Measurements from ENCODE around the gene SURF1. TPM values are rescaled to one million over a fixed set of nuclear protein-coding genes. Genes with fewer than 3 reads are reported as not detected.

Gene SURF1
- total RNA-seq, 1 experiment from 2014 or later, result 57.5 TPM

DNA sequence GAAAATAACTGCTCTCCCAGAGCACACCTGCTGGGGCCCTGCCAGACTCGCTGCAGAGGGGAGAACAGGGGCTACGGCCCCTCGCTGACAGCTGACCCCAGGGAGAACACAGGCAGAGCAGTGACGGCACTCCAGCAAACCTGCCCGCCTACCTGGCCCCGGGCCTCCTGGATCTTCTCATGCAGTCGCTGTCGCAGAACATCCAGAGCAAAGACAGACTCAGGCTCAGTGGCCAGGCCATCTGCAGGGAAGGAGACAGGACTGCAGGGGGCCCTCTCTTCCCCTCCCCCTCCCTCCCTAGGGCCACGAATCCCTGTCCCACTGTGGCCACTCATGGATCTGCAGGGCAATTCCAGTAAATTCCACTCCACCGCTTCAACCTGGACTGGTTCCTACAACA lies 22.7 kb downstream of the SURF1 start:
- intact Hi-C loops (cut with micrococcal nuclease; ENCODE audit: unreplicated experiment), result no loop called here
- H3K27ac Mint-ChIP-seq (ENCODE audit: unreplicated experiment), result no peak overlapping the region
- Histone ChIP-seq H3K36me3 (ENCODE audit: control insufficient read depth, insufficient read depth, low read length) (peaks cover 13% of the 10 kb centered on the region), H3K9me3 (no peaks in the 10 kb centered on the region), H3K27me3 (replicated peaks; ENCODE audit: control insufficient read depth, insufficient read depth, low read length) (no peaks in the 10 kb centered on the region), H3K4me3 (ENCODE audit: low read depth, low read length) (no peak overlapping the region), H3K4me1 (peaks cover 6% of the 10 kb centered on the region; the same call in 1 of the 2 replicates)
- ChIA-PET POLR2A (interaction anchor here (0.5 kb wide), 1 partner anchor 285 kb away, joined by 3 read pairs; no protein-coding TSS in a partner anchor), CTCF (interaction anchor here (4.4 kb wide), 1 partner anchor 146 kb away, joined by 20 read pairs; no protein-coding TSS in a partner anchor)
- no peaks in the 10 kb centered on the region for H3K9me3 Mint-ChIP-seq (ENCODE audit: unreplicated experiment)
- no peak for TF ChIP-seq CTCF (IDR thresholded peaks at IDR 0.05; ENCODE audit: insufficient read depth in 1 of 2, low read depth in 1 of 2, low read length in 1 of 2, severe bottlenecking in 1 of 2, unreplicated experiment in 1 of 2)
- no peaks in the 10 kb centered on the region for H3K27me3 Mint-ChIP-seq (ENCODE audit: insufficient read depth, unreplicated experiment)
- BruUV-seq (replicated peaks), result no TSS peak
- no peak overlapping the region for H3K4me3 Mint-ChIP-seq (ENCODE audit: unreplicated experiment)
- H3K36me3 Mint-ChIP-seq (ENCODE audit: insufficient read depth, unreplicated experiment), result peaks cover 79% of the 10 kb centered on the region
- DNase-seq, result peak in 1 of 2 experiments; percentile 26
- H3K4me1 Mint-ChIP-seq (ENCODE audit: low read depth, unreplicated experiment), result no peaks in the 10 kb centered on the region

DNA sequence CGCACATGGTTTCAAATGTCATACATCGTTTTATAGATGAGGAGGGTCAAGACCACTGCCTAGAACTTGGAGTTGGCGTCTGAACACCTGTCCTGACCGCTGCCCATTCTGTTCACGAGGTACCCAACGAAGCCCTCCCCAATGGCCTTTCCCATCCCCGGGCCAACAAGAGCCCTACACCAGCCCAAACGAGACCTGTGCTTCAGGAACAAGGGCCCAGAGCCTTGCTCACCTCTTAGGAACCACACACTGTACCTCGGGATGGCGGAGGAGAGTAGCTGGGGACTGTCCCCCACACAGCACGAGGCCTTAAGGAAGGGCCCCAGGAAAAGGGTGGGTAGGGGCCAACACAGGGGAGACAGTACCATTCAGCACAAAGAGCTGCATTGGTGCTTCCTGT lies 23.3 kb downstream of the SURF1 start:
- TF ChIP-seq CTCF (IDR thresholded peaks at IDR 0.05; ENCODE audit: insufficient read depth in 1 of 2, low read depth in 1 of 2, low read length in 1 of 2, severe bottlenecking in 1 of 2, unreplicated experiment in 1 of 2), result no peak
- POLR2A ChIA-PET, result interaction anchor here (0.5 kb wide), 1 partner anchor 285 kb away, joined by 3 read pairs; no protein-coding TSS in a partner anchor
- CTCF ChIA-PET, result interaction anchor here (4.4 kb wide), 1 partner anchor 146 kb away, joined by 20 read pairs; no protein-coding TSS in a partner anchor
- peaks cover 6% of the 10 kb centered on the region; the same call in 1 of the 2 replicates for H3K4me1 ChIP-seq
- Mint-ChIP-seq H3K27ac (ENCODE audit: unreplicated experiment) (no peak overlapping the region), H3K27me3 (ENCODE audit: insufficient read depth, unreplicated experiment) (no peaks in the 10 kb centered on the region), H3K36me3 (ENCODE audit: insufficient read depth, unreplicated experiment) (peaks cover 83% of the 10 kb centered on the region), H3K4me3 (ENCODE audit: unreplicated experiment) (no peak overlapping the region), H3K4me1 (ENCODE audit: low read depth, unreplicated experiment) (no peaks in the 10 kb centered on the region), H3K9me3 (ENCODE audit: unreplicated experiment) (no peaks in the 10 kb centered on the region)
- H3K36me3 ChIP-seq (ENCODE audit: control insufficient read depth, insufficient read depth, low read length), result peaks cover 13% of the 10 kb centered on the region
- H3K4me3 ChIP-seq (ENCODE audit: low read depth, low read length), result no peak overlapping the region
- no peaks in the 10 kb centered on the region for H3K9me3 ChIP-seq
- H3K27me3 ChIP-seq (replicated peaks; ENCODE audit: control insufficient read depth, insufficient read depth, low read length), result no peaks in the 10 kb centered on the region
- no TSS peak for BruUV-seq (replicated peaks)
- intact Hi-C loops (cut with micrococcal nuclease; ENCODE audit: unreplicated experiment), result no loop called here
- no peak for DNase-seq

DNA sequence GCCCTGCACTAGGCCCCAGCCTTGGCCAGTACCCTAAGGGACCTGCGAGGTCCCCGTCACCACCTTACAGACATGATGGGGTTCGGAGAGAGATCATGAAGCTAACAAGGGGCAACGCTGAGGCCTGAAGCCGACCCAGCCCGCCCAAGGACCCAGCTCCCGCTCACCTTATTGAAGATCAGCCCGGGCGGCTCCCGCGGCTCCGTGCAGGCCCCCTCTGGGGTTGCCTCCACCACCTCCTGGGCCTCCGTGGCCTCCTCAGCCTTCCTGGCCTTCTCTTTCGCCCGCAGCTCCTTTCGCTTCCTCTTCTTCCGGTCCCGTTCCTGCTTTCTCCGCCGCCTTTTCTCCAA lies 23.9 kb downstream of the SURF1 start:
- TF ChIP-seq CTCF (IDR thresholded peaks at IDR 0.05; ENCODE audit: insufficient read depth in 1 of 2, low read depth in 1 of 2, low read length in 1 of 2, severe bottlenecking in 1 of 2, unreplicated experiment in 1 of 2), result no peak
- no peaks in the 10 kb centered on the region for H3K4me1 Mint-ChIP-seq (ENCODE audit: low read depth, unreplicated experiment)
- Histone ChIP-seq H3K9me3 (no peaks in the 10 kb centered on the region), H3K4me1 (peaks cover 6% of the 10 kb centered on the region; the same call in 1 of the 2 replicates), H3K36me3 (ENCODE audit: control insufficient read depth, insufficient read depth, low read length) (peaks cover 13% of the 10 kb centered on the region), H3K27me3 (replicated peaks; ENCODE audit: control insufficient read depth, insufficient read depth, low read length) (no peaks in the 10 kb centered on the region), H3K4me3 (ENCODE audit: low read depth, low read length) (no peak overlapping the region)
- no peaks in the 10 kb centered on the region for H3K9me3 Mint-ChIP-seq (ENCODE audit: unreplicated experiment)
- H3K27me3 Mint-ChIP-seq (ENCODE audit: insufficient read depth, unreplicated experiment), result no peaks in the 10 kb centered on the region
- no peak overlapping the region for H3K4me3 Mint-ChIP-seq (ENCODE audit: unreplicated experiment)
- no TSS peak for BruUV-seq (replicated peaks)
- H3K27ac Mint-ChIP-seq (ENCODE audit: unreplicated experiment), result no peak overlapping the region
- ChIA-PET CTCF (interaction anchor here (4.4 kb wide), 1 partner anchor 145 kb away, joined by 20 read pairs; no protein-coding TSS in a partner anchor), POLR2A (no interaction called here)
- peaks cover 85% of the 10 kb centered on the region for H3K36me3 Mint-ChIP-seq (ENCODE audit: insufficient read depth, unreplicated experiment)
- intact Hi-C loops (cut with micrococcal nuclease; ENCODE audit: unreplicated experiment), result no loop called here
- no peak for DNase-seq

All from Caco-2 (cell line).